ENCODE measurements around the gene CHST4.
"Not testable (repeated sequence)": the region's sequence is repeated elsewhere in the genome, so short reads cannot be mapped to it uniquely, and the experiment has no call there.

The CHST4 gene

DNA sequence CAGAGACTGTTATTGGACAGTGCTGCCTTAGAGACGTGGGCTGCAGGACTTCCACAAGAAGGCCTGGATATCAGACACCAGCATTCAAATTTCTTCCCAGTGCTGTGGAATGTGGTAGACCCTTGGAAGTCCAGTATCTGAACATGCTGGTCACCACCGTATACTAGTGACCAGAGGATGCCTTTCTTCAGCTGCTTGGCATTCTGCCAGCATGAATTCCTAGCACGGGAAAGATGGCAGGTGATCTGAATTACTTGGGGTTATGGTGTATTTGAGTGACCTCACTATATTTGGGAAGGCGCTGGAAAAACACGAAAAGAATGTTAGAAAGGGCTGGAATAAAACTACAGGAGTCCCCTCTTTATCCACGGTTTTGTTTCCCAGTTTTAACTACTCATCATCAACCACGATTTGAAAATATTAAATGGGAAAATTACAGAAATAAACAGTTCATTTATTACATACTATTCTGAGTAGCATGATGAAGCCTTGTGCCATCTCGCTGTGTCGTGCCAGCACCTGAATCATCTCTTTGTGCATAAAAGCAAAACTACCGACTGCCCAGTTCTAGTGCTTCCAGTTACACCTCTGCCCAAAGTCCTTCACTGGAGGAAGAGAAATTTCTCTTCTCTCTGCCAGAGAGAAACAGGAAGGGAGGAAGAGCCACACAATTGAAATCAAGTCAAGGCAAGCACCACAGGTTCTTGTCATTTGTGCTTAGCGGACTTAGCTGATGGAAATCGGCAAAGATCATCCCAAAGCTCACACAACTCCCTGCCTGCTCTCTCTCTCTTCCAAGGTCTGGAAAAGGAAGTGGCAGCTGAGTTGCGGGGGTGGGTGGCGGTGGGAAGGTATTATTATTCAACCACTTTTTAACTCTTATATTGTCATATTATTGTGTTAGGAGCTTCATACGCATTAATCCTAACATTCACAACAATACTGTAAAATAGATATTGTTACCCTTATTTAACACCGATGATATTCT lies 1.4 kb upstream of the CHST4 start:
- no peak for DNase-seq (ENCODE audit: low read depth)

DNA sequence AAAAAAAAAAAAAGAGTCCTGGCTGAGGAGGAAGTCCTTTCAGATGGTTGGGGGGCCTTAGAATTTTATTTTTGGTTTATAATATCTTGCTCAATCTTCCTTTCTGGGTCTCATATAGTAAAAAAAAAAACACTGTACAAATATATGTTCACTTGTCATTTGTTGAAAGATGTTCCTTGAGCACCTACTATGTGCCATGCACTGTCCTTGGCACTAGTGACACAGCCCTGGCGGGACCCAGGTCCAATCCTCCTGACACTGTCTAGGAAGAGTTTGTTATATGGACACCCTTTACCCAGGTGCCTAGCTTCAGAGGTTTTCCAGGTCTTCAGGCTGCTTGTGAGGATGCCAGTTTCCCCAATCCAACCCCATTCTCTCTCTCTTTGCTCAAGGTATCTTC lies 2.0 kb downstream of the CHST4 start:
- no peak for DNase-seq (ENCODE audit: low read depth)

DNA sequence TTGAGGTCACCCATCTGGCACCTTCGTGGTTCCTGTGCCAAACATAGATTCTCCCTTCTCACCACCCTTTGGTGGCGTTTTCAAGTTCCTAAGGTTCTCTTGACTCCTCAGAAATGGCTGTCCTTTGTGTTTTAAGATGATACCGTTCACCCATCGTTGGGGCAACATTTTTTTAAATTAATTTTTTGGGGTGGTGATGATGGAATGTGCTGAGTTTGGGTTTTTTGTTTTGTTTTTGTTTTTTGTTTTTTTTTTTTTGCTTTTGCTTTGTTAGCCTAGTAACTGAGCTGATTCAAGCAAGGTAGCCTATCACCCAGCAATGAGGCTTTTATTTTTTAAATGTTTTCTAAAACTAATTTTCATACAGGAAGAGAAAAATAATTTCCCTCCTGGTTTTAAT lies 2.6 kb downstream of the CHST4 start:
- no peak for DNase-seq (ENCODE audit: low read depth)

DNA sequence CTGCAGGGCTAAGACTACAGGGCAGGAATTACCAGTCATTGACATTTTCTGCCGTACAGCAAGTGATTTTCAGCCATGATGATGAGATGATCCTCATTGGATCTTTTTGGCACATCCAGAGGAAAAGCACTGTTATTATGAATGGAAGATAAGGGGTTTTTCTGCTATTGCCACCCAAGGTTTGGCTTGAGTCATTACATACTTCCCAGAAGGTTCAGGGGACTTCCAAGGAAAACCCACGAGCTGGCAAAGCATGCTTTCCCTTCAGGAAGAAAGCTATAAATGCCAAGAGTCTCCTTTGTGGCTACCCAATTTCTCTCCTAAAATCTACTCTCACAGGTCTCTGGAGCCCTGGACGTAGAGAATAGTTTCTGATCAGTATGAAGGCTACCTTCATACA lies 6.1 kb downstream of the CHST4 start:
- no peak for DNase-seq (ENCODE audit: low read depth)

DNA sequence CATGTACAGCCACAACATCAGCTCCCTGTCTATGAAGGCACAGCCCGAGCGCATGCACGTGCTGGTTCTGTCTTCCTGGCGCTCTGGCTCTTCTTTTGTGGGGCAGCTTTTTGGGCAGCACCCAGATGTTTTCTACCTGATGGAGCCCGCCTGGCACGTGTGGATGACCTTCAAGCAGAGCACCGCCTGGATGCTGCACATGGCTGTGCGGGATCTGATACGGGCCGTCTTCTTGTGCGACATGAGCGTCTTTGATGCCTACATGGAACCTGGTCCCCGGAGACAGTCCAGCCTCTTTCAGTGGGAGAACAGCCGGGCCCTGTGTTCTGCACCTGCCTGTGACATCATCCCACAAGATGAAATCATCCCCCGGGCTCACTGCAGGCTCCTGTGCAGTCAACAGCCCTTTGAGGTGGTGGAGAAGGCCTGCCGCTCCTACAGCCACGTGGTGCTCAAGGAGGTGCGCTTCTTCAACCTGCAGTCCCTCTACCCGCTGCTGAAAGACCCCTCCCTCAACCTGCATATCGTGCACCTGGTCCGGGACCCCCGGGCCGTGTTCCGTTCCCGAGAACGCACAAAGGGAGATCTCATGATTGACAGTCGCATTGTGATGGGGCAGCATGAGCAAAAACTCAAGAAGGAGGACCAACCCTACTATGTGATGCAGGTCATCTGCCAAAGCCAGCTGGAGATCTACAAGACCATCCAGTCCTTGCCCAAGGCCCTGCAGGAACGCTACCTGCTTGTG lies 10.7 kb downstream of the CHST4 start:
- no peak for DNase-seq (ENCODE audit: low read depth)

DNA sequence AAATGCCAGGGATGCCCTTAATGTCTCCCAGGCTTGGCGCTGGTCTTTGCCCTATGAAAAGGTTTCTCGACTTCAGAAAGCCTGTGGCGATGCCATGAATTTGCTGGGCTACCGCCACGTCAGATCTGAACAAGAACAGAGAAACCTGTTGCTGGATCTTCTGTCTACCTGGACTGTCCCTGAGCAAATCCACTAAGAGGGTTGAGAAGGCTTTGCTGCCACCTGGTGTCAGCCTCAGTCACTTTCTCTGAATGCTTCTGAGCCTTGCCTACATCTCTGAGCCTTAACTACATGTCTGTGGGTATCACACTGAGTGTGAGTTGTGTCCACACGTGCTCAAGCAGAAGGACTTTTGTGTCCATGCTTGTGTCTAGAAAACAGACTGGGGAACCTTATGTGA lies 11.4 kb downstream of the CHST4 start:
- DNase-seq (ENCODE audit: low read depth) = no peak

DNA sequence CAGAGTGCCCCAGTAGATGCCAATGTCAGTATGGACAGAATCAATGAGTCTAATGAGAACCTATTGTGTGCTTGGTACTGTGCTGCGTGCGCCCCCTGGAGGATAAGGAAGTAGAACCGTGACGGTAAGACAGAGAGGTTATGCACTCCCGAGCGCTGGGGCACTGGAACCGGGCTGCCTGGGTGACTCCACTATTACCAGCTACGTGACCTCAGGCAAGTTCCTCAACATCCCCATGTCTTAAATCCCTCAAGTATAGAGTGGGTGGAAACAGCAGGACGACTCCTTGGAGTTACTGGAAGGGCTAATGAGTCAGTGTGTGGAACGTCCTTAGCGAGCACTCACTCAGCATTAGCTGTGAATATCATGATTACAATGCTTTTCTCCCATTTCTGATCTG lies 16.2 kb downstream of the CHST4 start:
- no peak for DNase-seq (ENCODE audit: low read depth)

DNA sequence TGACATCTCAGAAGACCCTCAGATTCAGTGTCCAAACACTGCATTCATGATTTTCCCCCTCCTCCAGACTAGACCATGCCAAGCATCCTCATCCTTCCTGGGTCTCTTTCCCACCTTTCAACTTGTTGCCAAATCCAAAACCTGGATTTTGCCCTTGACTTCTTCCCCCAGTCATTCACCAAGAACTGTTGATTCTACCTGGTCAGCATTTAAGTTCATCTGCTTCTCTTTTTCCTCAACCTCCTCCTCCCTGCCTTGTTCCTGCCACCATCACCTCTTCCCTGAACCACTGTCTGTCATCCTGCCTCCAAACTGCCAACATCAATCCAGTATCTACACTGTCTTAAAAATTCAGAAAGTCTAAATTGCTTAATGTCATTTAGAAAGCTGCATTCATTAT lies 20.9 kb downstream of the CHST4 start:
- no peak for DNase-seq (ENCODE audit: low read depth)

DNA sequence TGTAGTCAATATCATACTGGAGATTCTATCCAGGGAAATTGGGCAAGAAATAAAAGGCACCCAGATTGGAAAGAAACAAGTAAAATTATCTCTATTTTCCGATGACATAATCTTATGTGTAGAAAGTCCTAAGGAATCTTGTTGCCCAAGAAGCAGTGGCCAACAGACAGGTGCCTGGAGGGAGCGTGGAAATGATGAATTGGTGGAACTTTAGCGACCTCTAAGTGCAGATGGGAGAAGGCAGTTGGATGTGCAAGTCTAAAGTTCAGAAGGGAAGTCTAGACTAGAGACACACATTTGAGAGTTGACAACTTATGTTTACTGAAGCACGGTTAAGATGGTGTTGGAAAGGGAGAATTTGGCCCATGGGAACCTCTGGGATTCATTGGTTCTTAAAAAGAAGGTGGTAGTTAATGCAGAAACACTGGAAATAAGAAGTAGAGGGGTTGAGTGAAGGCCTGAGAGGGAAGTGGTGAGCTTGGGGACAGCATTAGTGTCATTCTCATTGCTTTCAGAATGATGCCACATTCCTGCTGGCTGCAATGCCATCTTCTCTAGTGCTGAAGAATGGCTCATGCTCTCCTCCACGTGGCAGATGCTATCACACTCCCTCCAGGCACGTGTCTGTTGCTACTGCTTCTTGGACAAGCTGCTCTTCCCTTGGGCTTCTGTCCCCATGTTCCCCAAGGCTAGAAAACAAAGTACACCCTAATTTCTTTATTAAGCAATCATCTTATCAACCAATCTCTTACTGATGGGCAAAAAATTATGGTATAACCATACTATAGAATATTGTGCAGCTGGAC lies 26.7 kb downstream of the CHST4 start:
- no peak for DNase-seq (ENCODE audit: low read depth)

DNA sequence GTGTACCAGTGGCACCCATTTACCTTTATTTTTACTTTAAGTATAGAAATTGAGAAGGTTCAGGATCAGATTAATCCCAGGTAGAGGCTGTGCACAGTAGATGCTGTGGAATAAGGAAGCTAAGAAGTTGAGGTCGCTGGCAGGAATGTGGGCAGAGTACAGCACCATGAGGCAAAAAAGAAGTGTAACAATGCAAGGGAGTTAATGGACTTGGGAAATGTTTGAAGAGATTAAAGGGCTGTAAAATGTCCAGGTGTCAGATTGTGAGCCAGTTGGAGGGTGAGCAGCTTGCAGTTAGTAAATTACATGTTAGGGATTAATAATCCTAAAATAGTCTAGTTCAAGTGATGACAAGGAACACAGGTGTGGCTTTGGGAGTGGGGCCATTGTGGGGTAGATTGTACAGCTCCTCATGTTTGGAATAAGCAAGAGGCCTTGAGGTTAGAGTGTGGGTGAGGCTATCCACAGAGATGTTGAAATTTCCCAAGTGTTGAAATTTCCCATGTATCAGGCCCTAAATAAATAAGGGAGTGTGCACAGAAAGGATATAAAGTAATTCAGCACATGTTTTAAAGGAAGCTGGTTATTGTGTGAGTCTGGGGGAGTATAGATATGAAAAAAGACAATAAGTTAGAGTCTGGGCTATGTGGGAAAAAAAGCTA lies 29.1 kb downstream of the CHST4 start:
- no peak for DNase-seq (ENCODE audit: low read depth)

DNA sequence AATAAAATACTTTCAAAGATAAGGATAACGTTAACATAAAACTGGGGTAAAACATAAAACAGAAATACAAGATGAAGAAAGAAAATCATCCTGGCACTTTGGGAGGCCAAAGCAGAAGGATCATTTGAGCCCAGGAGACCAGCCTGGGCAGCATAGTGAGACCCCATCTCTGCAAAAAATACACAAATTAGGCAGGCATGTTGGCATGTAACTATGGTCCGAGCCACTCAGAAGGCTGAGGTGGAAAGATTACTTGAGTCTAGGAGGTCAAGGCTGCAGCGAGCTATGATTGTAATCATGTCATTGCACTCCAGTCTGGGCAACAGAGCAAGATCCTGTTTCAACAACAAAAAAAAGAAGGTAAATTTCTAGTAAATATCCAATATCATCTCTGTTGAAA lies 31.1 kb downstream of the CHST4 start:
- no peak for DNase-seq (ENCODE audit: low read depth)

DNA sequence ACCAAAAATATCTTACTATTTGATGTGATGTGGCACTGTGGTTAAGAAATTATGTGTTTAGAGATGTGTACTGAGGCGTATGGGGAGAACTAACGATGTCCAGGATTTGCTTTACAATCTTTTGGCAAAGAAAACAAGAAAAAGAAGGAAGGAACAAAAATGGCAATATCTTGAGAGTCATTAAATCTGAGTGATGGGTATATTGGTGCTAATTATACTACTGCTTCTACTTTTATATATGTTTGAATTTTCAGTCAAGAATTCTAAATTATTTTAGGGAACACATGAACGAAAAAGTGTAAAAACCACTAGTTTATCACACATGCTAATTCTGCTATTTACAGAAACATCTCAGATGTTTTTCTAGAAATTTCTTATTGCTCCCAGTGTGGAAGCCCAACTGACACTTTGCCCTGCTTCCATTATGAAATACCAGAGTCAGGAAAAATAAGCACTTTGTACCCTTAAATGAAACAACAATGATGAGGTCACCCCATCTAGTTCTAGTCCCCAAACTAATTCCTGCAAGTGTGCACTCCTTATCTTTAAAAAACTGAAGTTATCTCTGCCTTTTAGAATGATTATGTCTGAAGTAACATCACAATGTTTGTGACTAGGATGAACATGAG lies 31.8 kb downstream of the CHST4 start:
- DNase-seq (ENCODE audit: low read depth) = no peak

DNA sequence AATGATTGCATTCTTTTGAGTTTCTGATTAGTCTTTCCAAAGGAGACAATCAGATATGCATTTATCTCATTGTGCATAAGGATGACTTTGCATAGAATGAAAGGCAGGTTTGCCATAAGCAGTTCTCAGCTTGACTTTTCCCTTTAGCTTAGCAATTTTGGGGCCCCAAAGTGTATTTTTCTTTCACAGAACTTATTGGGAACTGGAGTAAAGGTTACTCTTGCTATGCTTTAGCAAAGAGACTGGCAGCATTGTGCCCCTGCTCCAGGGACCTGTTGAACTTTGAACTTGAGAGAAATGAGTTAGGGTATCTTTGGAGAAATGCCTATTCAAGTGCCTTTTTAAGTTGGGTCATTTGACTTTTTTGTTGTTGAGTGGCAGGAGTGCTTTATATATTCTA lies 33.6 kb downstream of the CHST4 start:
- DNase-seq (ENCODE audit: low read depth) = no peak

DNA sequence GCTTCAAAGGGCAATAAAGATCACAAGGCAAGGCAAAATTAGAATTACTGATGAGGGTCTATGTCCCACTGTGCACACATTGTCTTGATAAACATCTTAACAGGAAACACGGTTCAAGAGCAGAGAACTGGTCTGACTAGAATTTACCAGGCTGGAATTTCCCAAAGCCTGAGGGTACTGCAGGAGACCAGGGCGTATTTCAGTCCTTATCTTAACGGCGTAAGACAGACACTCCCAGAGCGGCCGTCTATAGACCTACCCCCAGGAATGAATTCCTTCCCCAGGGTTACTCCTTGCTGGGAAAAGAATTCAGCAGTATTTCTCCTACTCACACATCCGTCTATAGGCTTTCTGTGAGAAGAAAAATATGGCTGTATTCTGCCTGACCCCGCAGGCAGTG lies 35.7 kb downstream of the CHST4 start:
- not testable (repeated sequence) for DNase-seq (ENCODE audit: low read depth)

DNA sequence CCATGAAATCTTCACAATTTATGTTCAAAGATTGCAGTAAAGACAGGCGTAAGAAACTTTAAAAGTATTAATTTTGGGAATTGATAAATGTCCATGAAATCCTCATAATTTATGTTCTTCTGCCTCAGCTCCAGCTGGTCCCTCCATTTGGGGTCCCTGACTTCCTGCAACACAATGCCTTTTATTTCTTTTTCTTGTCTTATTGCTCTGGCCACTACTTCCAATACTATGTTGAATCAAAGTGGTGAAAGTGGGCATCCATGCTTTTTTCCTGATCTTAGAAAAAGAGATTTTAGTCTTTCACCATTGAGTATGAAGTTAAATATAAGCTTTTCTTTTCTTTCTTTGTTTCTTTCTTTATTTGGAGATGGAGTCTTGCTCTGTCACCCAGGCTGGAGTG lies 36.3 kb downstream of the CHST4 start:
- no peak for DNase-seq (ENCODE audit: low read depth)

DNA sequence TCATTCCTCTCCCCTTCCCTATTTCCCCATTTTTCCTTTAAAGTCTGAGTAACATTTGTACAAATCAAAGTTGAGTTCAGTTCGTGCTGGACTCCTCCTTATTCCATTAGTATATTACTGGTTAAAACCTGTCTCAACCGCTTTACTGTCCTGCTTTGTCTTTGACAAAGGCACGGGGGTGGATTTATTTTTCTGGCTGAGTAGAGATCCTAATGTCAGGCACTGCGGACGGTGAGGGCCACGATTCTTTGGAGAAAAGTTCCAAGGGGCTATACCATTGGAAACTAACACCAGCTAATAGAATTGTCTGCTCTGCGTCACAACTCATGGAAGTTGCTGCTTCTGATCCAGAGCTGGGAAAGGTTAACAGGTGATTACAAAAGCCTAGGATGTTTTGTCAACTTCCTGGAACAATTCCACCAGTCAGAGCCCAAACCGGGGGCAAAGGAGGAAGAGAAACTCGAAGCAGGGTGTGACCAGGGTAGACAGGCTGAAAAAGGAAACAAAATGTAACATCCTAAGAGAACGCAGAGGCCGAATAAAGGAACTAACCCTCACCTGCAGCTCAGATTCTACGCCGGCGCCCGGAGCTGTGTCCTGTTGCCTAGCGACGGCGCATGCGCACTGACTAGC lies 38.2 kb downstream of the CHST4 start:
- DNase-seq (ENCODE audit: low read depth) = no peak

DNA sequence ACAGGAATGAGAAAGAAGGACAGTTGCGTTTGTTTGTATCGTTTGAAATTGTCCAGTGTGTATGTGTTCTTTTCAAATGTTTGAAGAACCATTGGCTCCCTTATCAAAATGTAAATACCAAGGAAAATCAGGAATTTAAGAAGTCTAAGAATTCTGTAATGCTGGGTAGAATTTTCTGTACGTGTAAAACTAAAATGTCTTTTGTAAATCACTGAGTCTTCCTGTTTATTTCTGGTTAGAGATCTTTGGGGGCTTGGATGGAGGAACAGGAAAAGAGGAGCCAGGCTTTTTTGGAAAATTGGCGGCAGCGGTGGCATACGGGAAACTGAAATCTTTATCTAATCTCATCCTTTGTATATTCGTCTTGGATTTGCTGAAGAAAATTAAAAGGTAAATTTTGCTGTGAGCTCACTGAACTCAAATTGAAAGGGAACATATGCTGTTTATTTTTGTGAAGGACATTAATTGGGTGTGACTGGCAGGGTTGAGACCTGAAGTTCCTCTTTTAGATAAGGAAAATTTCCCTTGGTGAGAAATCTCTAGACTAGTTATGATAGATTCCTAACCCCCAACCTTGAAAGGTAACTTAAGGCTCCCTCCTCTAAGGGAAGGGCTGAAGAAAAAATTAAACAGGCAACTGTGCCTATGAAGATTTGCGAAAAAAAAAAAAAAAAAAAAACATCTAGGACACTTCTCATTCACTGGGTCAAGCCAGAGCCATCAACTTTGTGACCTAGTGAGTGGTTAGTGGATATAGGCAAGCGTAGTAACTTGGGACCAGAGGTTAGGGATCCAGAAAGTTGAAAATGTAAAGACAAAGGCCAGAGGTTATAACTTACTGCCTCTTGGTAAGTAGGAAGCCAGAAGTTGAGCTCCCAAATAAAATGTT lies 39.8 kb downstream of the CHST4 start:
- DNase-seq (ENCODE audit: low read depth) = no peak

DNA sequence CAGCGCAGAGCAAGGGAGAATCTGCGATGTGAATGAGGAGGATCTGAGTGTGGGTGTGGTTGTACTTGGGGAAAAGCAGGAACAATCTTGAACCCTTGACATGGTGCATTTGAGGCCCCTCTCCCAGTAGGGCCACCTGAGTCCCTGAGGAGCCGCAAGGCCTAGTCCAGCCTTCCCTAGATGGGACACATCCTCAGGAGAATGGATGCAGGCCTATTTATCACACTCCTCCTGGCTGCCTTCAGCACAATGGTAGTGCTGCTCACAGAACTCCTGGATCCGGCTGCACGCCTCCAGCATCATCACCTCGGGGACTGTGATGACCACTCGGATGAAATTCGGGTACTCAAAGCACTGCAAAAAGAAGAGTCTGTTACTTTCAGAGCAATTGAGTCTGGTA lies 41.7 kb downstream of the CHST4 start:
- no peak for DNase-seq (ENCODE audit: low read depth)

DNA sequence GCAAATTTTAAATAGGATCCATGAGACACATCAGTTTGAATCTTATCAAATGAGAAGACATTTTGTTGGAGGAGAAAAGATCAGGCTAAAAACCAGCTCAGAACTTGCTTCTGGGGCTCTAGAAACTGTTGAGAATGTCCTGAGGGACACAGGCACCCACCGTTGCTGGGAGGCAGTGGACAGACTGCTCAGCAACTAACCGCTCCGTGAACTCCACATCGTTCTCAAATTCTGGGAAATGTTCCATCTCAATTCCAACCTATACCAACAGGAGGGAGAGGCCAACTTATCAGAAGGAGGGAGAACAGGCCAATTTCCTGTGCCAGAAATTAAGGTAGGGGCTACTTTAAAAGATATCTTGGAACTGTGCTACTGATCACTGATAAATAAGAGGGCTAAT lies 42.3 kb downstream of the CHST4 start:
- DNase-seq (ENCODE audit: low read depth) = no peak

DNA sequence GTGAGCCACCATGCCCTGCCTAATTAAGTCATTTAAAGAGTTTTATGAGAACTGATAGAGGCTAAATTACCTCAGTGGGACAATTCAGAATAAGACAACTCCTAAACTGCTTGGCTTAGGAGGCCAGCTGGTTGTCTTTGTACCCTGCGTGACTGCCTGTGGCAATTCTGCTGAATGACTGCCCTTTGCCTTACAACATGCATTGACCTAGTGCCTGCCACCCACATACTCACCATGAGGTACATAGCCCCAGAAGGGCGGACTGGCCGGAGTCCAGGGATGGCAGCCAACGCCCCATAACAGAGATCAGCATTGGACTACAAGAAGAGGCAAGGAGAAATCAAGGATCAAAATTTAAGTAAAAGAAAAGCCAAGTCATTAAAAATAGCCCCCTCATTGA lies 43.4 kb downstream of the CHST4 start:
- DNase-seq (ENCODE audit: low read depth) = no peak

Measured in stromal cell of bone marrow (primary cell).